Fibroblast of pulmonary artery (primary cell): ENCODE data around the gene GALNTL6.

ENCODE experiments used
- DNase-seq: peaks from one replicate; pipeline ENCODE4 v3.0.0-alpha.2; 2010; ENCODE audit warnings: low read depth
- H3K4me3 ChIP-seq: replicated peaks from 2 replicates; pipeline ENCODE4 v1.5.1; 2011; ENCODE audit warnings: low read depth, mild to moderate bottlenecking, control low read depth, low read length, moderate library complexity
- TF ChIP-seq, protein P1 (sequence below): IDR thresholded peaks from 2 replicates; pipeline ENCODE4 v1.5.1; 2011; ENCODE audit warnings: mild to moderate bottlenecking, control low read depth, low read length, inconsistent platforms; ENCODE audit errors: missing control alignments

Gene GALNTL6

DNA sequence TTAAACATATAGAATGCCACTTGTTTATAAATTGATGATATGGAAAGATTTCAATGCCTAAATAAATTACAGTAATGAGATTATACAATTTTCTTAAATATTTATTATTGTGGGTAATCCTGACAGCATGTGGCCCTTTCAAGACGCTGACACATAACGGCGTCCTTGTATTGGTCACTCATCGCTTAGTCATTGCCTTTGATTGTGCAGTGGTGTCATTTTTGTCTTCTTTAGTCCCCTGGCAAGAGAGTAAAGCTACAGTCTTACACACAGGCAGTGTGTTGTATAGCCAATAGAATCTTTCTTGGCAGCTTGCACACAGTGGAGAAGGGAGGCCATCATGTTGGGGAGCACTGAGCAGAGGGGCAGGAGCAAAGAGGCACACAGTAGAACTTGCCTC, 993.6 kb downstream of the GALNTL6 start:
- TF ChIP-seq, protein P1, sequence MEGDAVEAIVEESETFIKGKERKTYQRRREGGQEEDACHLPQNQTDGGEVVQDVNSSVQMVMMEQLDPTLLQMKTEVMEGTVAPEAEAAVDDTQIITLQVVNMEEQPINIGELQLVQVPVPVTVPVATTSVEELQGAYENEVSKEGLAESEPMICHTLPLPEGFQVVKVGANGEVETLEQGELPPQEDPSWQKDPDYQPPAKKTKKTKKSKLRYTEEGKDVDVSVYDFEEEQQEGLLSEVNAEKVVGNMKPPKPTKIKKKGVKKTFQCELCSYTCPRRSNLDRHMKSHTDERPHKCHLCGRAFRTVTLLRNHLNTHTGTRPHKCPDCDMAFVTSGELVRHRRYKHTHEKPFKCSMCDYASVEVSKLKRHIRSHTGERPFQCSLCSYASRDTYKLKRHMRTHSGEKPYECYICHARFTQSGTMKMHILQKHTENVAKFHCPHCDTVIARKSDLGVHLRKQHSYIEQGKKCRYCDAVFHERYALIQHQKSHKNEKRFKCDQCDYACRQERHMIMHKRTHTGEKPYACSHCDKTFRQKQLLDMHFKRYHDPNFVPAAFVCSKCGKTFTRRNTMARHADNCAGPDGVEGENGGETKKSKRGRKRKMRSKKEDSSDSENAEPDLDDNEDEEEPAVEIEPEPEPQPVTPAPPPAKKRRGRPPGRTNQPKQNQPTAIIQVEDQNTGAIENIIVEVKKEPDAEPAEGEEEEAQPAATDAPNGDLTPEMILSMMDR, result no peak
- DNase-seq, result no peak
- no peak overlapping the region for H3K4me3 ChIP-seq

DNA sequence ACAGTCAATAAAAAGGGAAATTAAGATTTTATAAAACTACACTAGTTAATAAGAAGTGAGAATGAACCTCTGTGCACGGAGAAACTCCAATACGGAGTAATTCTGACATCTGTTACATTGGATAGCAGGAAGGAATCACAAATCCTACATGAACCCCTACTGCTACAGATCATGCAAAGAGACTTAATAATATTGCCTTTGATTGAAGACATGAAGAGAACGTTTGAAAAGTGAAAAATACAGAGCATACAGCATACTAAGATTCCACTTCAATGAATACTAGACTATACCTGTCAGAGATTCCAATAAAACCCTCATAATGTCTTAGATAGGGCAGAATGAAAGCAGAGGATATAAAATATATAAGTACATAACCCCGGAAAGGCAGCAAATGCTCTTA, 995.0 kb downstream of the GALNTL6 start:
- no peak for DNase-seq
- TF ChIP-seq, protein P1, result no peak

DNA sequence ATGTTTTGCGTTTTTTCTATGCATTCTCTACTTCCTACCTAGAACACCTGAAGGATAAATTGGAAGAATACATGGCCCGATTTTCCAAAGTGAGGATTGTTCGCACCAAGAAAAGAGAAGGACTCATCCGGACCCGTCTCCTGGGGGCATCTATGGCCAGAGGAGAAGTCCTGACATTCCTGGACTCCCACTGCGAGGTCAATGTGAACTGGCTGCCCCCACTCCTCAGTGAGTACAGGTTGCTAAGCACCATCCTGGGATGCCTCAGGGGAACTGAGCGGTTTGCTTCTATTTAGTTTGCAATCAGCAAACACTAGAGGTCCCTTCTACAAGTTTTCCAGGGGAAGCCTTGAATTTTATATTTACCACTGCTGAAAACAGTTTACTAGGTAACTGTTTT, 996.1 kb downstream of the GALNTL6 start:
- TF ChIP-seq, protein P1, result no peak
- no peak overlapping the region for H3K4me3 ChIP-seq
- DNase-seq, result no peak

More for the DNA sequence above, 995.0 kb downstream of the GALNTL6 start:
- H3K4me3 ChIP-seq, result no peak overlapping the region

DNA sequence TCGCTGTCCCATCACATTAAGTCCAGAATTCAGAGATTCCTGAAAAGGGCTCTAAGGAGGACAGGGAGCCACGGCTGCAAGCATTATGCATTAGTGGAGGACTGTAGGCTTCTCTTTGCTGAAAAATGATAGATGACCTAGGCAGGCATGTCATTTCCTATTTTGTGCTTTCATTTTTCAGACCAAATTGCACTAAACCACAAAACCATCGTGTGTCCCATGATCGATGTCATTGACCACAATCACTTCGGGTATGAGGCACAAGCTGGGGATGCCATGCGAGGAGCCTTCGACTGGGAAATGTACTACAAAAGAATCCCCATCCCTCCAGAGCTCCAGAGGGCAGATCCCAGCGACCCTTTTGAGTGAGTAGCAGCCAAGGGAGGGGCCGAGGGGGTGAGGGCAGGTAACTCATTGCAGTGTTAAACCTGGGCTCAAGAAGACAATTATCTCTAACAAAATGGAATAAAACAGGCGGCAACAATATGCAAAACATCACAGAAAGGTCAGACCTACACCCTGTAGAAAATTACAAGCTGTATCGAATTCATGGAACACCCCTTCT, 1000.2 kb downstream of the GALNTL6 start:
- no peak overlapping the region for H3K4me3 ChIP-seq
- DNase-seq, result no peak
- TF ChIP-seq, protein P1, result no peak

DNA sequence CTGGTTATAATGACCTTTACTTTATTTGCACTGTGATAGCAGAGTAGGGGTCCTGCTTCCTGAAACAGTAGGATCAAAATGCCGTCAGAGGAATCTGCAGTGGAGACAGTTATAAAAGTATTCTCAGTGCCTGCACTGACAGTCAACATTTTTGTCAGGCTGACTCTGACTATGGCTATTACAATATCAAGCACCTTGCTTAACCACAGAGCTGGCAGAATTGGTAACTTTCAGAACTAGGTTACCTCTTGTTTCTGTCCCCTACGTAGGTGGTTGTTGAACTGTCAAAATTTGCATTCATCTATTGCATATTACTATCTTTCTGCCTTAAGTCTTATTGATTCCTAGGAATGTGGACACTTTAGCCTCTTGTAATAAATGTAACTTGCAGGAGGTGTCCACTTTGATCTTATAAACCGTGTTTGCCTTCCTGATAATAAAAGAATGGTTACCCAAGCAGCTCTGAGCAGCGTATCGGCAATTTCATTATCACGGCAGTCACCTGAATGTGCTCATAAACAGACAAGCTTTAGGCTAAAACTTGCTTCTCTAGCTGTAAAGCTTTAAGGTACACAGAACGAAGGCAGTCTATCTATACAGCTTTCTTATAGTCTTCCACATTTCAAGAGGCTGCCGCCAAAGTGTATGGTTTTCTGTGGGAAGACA, 1002.4 kb downstream of the GALNTL6 start:
- TF ChIP-seq, protein P1, result no peak
- DNase-seq, result no peak
- H3K4me3 ChIP-seq, result no peak overlapping the region

DNA sequence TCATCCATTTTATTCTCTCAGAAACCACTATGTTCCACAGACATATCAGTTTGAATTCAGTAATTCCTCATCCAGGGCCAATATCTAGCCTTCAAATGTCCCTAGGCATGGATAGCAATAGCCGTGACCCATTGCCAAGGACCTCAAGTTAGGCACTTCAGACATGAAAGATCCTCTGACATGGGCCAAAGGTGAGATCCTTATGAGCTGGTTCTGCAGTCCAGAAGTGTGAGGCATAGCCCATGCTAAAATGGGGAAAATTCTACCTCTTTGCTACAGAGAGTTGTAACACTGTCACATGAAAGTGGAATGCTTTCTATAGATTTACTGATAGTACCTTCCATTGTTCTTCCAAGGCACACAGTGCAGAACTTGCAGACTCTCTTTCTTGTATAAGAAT, 1005.7 kb downstream of the GALNTL6 start:
- no peak for DNase-seq
- no peak overlapping the region for H3K4me3 ChIP-seq
- TF ChIP-seq, protein P1, result no peak

DNA sequence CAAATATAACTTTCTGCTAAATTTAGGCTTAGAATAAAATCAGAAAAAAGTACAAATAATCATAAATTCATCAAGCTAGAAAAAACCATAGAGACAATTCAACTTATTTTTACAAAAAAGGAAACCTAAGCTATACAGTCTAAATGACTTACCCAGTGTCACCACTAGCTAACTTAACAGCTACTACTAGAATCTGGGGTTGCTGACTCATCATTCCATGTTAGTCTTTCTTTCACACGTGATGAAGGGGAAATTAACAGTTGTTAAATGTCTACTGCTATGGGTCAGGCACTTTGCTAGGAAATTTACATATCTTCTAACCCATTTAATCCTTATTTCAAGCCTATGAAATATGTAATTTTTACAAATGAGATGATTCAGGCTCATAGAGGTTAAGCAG, 1006.1 kb downstream of the GALNTL6 start:
- TF ChIP-seq, protein P1, result no peak
- DNase-seq, result no peak

More for the DNA sequence above, 1006.1 kb downstream of the GALNTL6 start:
- H3K4me3 ChIP-seq, result no peak overlapping the region
